ENCODE data around the gene YTHDC2.

The YTHDC2 gene

DNA sequence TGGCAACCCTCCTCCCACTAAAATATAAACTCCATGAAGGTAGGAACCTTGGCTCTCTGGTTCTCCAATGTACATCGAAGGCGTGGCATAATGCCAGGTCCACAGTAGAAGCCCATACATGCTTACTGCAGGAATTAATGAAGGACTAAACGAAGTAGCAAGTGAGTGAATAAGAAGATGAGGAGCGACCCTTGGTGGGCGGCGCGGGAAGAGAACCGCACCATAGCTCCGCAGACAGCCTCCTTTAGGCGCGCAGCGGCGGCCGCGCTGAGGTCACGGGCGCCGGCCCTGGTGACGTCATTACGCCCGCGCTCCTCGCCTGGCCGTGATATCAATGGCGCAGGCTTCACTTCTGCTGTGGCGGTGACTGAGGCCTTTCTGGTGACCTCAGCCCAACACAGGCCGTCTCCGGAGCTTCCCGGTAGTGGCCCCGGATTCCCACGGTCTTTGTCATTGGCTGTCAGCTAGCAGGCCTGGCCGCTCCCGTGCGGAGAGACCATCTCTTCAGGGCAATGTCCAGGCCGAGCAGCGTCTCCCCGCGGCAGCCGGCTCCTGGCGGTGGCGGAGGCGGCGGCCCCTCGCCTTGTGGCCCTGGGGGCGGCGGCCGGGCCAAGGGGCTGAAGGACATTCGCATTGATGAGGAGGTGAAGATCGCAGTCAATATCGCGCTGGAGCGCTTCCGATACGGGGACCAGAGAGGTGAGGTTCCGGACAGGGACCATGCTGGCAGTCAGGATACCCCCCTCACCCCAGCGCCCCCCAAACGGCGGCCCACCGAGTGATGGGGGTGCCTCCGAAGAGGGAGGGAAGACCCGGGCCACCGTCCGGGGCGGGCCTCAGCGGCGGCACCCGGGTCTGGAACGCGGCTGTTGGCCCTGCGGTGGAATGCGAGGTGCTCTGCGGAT lies at the start of gene YTHDC2:
Gene YTHDC2, plus strand, starts transcription at position 311 of the 905 bp plus-strand sequence. Its CDS starts 202 bp downstream, at position 513.
- TF ChIP-seq GATA2 (IDR thresholded peaks at IDR 0.05; ENCODE audit: low read depth, low read length) (no peak), GATA3 (IDR thresholded peaks at IDR 0.05; ENCODE audit: low read depth, low read length) (no peak)

DNA sequence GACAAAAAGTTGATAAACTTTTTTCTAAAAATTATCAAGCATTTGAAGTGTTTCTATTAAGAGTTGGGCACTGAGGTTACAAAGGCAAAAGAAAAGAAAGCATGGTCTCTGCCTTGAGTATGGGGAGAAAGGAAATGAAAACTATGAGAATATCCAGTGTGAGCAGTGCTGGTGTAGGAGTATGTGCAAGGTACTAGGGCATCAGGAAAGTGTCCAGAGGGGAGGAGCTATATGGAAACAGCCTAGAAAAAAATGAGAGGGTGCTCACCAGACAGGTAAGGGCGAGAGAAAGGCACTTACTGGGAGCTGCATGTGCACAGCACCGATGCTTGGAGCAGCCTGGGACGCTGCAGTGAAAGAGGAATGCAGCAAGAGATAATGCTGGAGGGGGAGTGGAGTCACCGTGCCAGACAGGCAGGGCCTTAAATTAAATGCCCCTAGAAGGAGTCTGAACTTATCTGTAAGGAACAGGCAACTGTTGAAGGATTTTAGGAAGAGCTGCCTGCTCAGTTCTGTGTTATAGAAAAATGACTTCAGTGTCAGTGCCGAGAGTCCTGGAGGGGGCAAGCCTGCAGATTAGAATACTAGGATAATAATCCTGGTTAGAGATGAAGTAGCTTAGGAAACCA lies 39.3 kb upstream of the YTHDC2 start:
- TF ChIP-seq GATA2 (IDR thresholded peaks at IDR 0.05; ENCODE audit: low read depth, low read length) (no peak), GATA3 (IDR thresholded peaks at IDR 0.05; ENCODE audit: low read depth, low read length) (no peak)

GRCh38 chr5:113478691-113479090 lies 34.8 kb upstream of the YTHDC2 start:
- TF ChIP-seq GATA3 (IDR thresholded peaks at IDR 0.05; ENCODE audit: low read depth, low read length) (no peak), GATA2 (IDR thresholded peaks at IDR 0.05; ENCODE audit: low read depth, low read length) (no peak)

GRCh38 chr5:113480243-113480642 lies 33.3 kb upstream of the YTHDC2 start:
- TF ChIP-seq GATA2 (IDR thresholded peaks at IDR 0.05; ENCODE audit: low read depth, low read length): no peak
- no peak for TF ChIP-seq GATA3 (IDR thresholded peaks at IDR 0.05; ENCODE audit: low read depth, low read length)

GRCh38 chr5:113487416-113487780 lies 26.1 kb upstream of the YTHDC2 start:
- no peak for TF ChIP-seq GATA2 (IDR thresholded peaks at IDR 0.05; ENCODE audit: low read depth, low read length)
- no peak for TF ChIP-seq GATA3 (IDR thresholded peaks at IDR 0.05; ENCODE audit: low read depth, low read length)

DNA sequence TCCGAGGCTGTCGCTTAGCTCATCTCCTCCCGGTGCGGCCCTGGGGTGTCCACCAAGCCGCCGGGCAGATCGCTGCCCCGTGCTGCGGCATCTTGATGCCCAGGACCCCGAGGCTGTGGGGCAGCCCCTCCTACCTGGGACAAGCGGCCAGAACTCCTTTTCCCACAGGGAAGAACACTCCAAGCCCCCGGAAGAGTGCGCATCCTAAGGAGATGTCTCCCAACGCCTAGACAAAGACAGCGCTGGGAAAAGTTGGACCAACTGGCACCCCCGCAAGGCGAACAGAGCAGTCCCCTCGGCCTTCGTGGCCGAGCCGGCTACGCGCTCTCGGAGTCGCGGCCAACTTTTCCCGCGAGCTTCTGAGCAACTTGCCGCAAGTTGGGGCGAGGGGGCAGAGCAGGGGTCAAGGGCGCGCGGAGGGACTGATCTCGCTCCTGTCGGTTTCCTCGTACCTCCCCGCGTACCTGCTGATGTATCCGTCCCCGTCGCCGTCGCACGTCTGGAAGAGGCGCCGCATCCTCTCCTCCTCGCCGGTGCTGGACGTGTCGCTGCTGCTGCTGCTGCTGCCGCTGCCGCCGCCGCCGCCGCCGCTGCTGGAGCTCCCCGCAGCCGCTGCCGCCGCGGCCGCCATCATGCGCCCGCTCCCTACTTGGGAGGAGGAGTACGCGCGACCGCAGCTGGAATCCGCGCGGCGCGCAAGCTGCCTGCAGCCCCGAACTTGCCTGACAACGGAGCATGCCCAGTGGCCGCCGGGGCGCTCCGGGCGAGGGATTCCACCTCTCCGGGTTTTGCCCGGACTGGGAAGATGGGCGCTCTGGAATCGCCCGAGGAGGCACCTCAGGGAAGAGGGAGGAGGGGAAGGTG lies 25.5 kb upstream of the YTHDC2 start, which contains the start of gene MCC:
Gene MCC, minus strand, starts transcription at position 673 of the 864 bp plus-strand sequence.
- TF ChIP-seq GATA3 (IDR thresholded peaks at IDR 0.05; ENCODE audit: low read depth, low read length): no peak
- no peak for TF ChIP-seq GATA2 (IDR thresholded peaks at IDR 0.05; ENCODE audit: low read depth, low read length)

GRCh38 chr5:113488645-113489184 lies 24.8 kb upstream of the YTHDC2 start:
- TF ChIP-seq GATA2 (IDR thresholded peaks at IDR 0.05; ENCODE audit: low read depth, low read length) (no peak), GATA3 (IDR thresholded peaks at IDR 0.05; ENCODE audit: low read depth, low read length) (no peak)

- no peak for TF ChIP-seq GATA3 (IDR thresholded peaks at IDR 0.05; ENCODE audit: low read depth, low read length)
- TF ChIP-seq GATA2 (IDR thresholded peaks at IDR 0.05; ENCODE audit: low read depth, low read length): no peak
These were observed 24.2 kb upstream of the YTHDC2 start for GRCh38 chr5:113489299-113489698.

DNA sequence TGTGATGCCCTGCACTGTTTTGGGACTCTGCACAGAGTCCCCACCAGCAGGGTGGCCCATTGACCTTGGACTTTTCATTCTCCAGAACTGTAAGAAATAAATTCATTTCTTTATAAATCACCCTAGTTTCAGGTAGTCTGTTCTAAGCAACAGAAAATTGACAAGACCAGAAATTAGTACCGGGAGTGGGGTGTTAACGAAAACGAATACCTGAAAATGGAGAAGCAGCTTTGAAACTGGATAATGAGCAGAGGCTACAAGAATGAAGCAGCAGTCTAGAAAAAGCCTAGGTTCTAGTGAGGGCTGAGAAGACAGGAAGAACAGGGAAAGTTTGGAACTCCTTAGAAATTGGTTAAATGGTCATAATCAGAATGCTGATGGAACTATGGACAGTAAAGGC lies 23.2 kb upstream of the YTHDC2 start:
- no peak for TF ChIP-seq GATA2 (IDR thresholded peaks at IDR 0.05; ENCODE audit: low read depth, low read length)
- no peak for TF ChIP-seq GATA3 (IDR thresholded peaks at IDR 0.05; ENCODE audit: low read depth, low read length)

DNA sequence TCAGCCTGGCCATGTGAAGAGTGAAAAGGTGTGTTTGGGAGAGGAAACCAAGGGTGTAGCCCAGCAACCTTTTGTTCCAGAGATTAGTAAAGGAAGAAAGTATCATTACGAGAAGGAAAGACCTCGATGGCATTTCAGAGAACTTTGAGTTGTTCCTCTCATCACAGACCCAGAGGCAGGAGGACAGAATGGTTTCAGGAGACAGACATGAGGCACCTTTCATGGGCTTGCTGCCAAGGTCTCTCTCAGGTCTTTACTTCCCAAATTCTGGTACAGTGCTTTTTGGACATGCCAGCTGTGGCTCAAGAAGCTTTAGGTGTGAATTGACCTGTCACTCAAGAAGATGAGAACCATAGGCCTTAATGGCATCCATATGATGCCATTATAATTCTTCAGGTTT lies 22.5 kb upstream of the YTHDC2 start:
- no peak for TF ChIP-seq GATA3 (IDR thresholded peaks at IDR 0.05; ENCODE audit: low read depth, low read length)
- no peak for TF ChIP-seq GATA2 (IDR thresholded peaks at IDR 0.05; ENCODE audit: low read depth, low read length)

DNA sequence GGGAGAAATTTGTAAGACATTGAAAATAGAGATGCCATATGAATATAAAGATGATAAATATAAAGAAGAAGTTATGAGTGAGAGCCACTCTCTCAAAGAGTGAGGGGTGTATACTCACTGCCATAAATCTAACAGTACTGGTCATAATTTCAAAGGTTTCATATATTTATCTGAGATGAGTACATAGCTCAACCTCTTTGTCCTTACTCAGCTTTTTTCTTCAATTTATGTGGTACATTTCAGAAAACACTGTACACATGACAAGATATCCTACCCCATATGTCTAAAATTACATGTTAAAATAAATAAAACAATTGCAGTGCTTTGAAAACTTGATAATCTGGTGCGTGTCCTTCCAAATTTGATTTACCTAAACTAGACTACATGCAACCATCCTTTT lies 20.0 kb upstream of the YTHDC2 start:
- TF ChIP-seq GATA2 (IDR thresholded peaks at IDR 0.05; ENCODE audit: low read depth, low read length): no peak
- no peak for TF ChIP-seq GATA3 (IDR thresholded peaks at IDR 0.05; ENCODE audit: low read depth, low read length)

DNA sequence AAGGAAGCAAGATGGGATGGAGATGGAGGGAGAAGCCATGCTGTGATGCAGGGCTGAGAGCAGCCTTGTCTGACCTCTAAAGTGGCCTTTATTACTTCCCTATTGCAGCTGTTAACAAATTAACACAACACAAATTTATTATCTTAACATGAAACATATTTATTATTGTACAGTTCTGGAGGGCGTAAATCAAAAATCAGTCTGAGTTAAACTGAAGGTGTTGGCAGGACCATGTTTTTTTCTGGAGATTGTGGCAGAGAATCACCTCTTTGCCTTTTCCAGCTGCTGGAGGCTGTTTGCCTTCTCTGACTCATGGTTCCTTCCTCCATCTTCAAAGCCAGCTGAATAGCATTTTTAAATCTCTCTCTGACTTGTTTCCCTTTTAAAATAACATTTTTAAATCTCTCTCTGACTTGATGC lies 18.1 kb upstream of the YTHDC2 start:
- TF ChIP-seq GATA2 (IDR thresholded peaks at IDR 0.05; ENCODE audit: low read depth, low read length) (no peak), GATA3 (IDR thresholded peaks at IDR 0.05; ENCODE audit: low read depth, low read length) (no peak)

DNA sequence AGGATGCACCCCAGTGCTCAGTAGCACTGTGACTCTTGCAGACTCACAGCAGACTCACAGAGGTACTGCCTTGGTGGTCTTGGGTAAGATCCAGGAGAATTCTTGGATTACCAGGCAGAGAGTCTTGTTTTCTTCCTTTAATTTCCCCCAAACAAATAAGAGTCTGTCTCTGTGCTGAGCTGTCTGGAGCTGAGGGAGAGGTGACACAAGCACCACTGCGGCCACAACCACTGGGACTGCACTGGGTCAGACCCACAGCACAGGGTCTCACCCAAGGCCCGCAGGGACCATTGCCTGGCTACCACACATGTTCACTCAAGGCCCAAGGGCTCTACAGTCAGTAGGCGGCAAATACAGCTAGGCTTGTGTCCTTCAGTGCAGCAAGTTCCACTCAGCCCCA lies 11.4 kb upstream of the YTHDC2 start:
- TF ChIP-seq GATA3 (IDR thresholded peaks at IDR 0.05; ENCODE audit: low read depth, low read length) (no peak), GATA2 (IDR thresholded peaks at IDR 0.05; ENCODE audit: low read depth, low read length) (no peak)

- TF ChIP-seq GATA2 (IDR thresholded peaks at IDR 0.05; ENCODE audit: low read depth, low read length): no peak
- TF ChIP-seq GATA3 (IDR thresholded peaks at IDR 0.05; ENCODE audit: low read depth, low read length): no peak
These were observed 10.3 kb upstream of the YTHDC2 start for GRCh38 chr5:113503146-113503545.

Measured in SH-SY5Y (cell line).